Pulmonary artery endothelial cell (primary cell): ENCODE measurements around the gene MFN1. TPM values are rescaled to one million over a fixed set of nuclear protein-coding genes. Genes with fewer than 3 reads are reported as not detected.

ENCODE experiments used
- DNase-seq: peaks from one replicate; pipeline ENCODE4 v3.0.0-alpha.2; 2011; ENCODE audit warnings: low read depth, low spot score
- total RNA-seq: library from RNA; depleted of rRNA; stranded (reverse); fragments of >200 nt; gene quantifications from 2 replicates; pipeline ENCODE4 v1.2.3, GENCODE V29; 2014

MFN1 gene
- total RNA-seq, 1 donor from 2014 or later = 48.5 TPM

DNA sequence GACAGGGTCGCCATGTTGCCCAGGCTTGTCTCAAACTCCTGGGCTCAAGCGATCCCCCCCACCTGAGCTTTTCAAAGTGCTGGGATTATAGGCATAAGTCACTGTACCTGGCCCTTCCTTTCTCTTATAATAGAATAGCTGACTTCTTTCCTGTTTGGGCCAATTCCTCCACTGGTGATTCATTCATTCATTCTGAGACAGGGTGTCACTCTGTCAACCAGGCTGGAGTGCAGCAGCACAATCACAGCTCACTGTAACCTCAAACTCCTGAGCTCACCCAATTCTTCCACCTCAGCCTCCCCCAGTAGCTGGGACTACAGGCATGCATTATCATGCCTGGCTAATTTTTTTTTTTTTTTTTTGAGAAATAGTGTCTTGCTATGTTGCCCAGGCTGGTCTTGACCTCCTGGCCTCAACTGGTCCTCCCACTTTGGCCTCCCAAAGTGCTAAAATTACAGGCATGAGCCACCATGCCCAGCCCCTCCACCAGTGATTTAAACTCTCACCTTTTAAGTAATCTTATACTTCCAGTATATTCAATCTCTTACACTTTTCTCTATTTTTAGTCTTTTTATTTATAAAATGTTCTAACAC is 82.9 kb downstream of the MFN1 start:
- no peak for DNase-seq

DNA sequence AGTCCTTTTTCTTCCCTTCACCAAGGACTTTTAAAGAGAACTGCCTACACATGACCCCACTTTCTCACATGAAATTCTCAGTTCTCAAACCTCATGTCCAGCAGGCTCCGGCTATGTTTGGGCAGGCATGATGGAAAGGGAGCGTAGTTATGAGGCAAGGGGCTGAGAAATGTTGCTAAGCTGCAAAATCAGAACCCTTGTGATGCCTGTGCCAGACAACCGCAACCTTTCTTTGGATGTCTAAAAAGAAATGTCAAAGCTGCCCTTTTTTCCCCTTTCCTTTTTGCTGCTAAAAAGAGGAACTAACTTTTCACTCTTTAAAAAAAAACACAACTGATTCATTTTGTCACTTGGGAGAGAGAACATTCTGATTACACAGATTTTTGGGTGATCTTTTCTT is 84.5 kb downstream of the MFN1 start:
- DNase-seq = no peak

DNA sequence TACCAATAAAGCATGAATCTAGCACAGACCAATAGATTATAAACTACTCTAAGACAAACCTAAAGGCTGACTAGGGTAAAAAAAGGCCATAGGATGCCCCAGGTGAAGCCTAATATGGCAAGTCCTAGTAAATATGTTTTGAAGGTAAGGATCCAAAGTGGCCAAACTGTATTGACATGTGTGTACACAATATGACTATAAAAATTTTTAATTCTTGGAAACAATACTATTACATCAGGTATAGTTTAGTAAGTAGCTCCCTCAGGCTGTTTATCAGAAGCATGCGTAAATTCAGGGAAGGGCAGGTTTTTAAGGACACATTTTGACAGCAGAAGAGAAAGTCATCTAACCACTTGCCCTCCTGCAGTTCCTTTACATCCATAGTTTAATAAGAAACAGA is 84.9 kb downstream of the MFN1 start:
- no peak for DNase-seq

- no peak for DNase-seq
Observed at GRCh38 chr3:179436517-179436916, 89.0 kb downstream of the MFN1 start.

DNA sequence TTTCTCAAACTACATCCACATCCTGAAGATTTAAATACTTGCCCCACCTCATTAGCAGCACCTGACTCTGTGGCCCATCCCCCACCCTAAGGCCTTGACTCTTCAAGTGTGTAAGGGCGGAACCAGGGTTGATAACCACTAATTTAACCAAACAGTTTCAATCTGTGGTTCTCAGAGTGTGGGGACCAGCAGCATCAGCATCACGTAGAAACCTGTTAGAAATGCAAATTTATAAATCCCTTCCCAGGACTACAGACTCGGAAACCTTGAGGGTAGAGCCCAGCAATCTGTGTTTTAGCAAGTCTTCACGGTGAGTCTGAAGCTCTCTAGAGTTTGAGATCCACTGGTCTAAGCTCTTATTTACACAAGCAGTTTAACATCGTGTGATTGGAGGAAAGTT is 91.3 kb downstream of the MFN1 start:
- no peak for DNase-seq

Other genes with a start within 250 kb of the MFN1 start
- gene PIK3CA, start 199.4 kb upstream of the MFN1 start, total RNA-seq = 26.2 and 44.0 TPM in 2 replicates
- gene KCNMB3, start 96.6 kb upstream of the MFN1 start, total RNA-seq = 0.46 and 1.4 TPM in 2 replicates
- gene ZNF639, start 24.7 kb upstream of the MFN1 start, total RNA-seq = 47.3 and 50.6 TPM in 2 replicates
- 97.3 and 105 TPM in 2 replicates for gene GNB4, start 103.8 kb downstream of the MFN1 start, total RNA-seq
- gene ACTL6A, start 215.2 kb downstream of the MFN1 start, total RNA-seq = 67.1 and 86.5 TPM in 2 replicates